ENCODE measurements around the gene KCNN1. TPM values are rescaled to one million over a fixed set of nuclear protein-coding genes. Genes with fewer than 3 reads are reported as not detected.

Gene KCNN1
- total RNA-seq, 4 donors from 2014 or later: not detected

DNA sequence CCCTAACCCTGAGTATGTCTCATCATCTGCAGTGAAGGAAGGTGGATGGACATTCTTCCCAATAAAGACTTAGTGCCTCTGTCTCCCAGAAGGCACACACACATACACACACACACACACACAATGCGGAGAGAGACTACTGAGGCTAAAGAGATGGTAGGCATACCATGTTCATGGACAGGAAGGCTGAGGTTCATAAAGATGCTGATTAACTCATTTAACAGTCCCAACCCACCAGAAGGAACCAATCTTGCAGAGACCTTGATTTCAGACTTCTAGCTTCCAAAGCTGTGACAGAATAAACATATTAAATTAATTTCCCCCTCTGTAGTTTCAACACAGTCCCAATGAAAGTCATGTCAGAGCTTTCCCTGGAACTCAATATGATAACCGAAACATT, 74.1 kb downstream of the KCNN1 start:
- Histone ChIP-seq H3K9me3 (no peaks in the 10 kb centered on the region), H3K4me1 (peaks cover 19 to 20% of the 10 kb centered on the region in 2 donors), H3K36me3 (no peaks in the 10 kb centered on the region), H3K4me3 (no peak overlapping the region), H3K27ac (no peak overlapping the region), H3K27me3 (no peaks in the 10 kb centered on the region)
- TF ChIP-seq POLR2A (IDR thresholded peaks at IDR 0.05): no peak
- TF ChIP-seq, protein P1, sequence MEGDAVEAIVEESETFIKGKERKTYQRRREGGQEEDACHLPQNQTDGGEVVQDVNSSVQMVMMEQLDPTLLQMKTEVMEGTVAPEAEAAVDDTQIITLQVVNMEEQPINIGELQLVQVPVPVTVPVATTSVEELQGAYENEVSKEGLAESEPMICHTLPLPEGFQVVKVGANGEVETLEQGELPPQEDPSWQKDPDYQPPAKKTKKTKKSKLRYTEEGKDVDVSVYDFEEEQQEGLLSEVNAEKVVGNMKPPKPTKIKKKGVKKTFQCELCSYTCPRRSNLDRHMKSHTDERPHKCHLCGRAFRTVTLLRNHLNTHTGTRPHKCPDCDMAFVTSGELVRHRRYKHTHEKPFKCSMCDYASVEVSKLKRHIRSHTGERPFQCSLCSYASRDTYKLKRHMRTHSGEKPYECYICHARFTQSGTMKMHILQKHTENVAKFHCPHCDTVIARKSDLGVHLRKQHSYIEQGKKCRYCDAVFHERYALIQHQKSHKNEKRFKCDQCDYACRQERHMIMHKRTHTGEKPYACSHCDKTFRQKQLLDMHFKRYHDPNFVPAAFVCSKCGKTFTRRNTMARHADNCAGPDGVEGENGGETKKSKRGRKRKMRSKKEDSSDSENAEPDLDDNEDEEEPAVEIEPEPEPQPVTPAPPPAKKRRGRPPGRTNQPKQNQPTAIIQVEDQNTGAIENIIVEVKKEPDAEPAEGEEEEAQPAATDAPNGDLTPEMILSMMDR (IDR thresholded peaks at IDR 0.05 in 4 of 5, conservative IDR thresholded peaks at IDR 0.05 in 1 of 5): no peak
- ATAC-seq (no peak), DNase-seq (no peak)
- in situ Hi-C loops (cut with MboI; ENCODE audit: low sequenced_read_pairs in 4 of 4): loop anchor here in 2 of 4 donors (25.0 kb wide), 1 partner anchor 1579 kb away; the partner anchor contains the start of gene EPS15L1 (in 2 of the 2)
- intact Hi-C loops (cut with DNase I; ENCODE audit: low total_unique reads): no loop called here

- peaks cover 26 to 27% of the 10 kb centered on the region in 2 donors for H3K4me1 ChIP-seq
- no peak for ATAC-seq
- in situ Hi-C loops (cut with MboI; ENCODE audit: low sequenced_read_pairs in 4 of 4) (loop anchor here in 2 of 4 donors (25.0 kb wide), 1 partner anchor 1581 kb away; the partner anchor contains the start of gene EPS15L1 (in 2 of the 2)), intact Hi-C loops (cut with DNase I; ENCODE audit: low total_unique reads) (no loop called here)
- no peaks in the 10 kb centered on the region for H3K36me3 ChIP-seq
- no peak for TF ChIP-seq POLR2A (IDR thresholded peaks at IDR 0.05)
- TF ChIP-seq, protein P1 (IDR thresholded peaks at IDR 0.05 in 4 of 5, conservative IDR thresholded peaks at IDR 0.05 in 1 of 5): no peak
- peak overlapping the region in 3 of 4 donors; percentile 81 to 90 (median 89) for H3K27ac ChIP-seq
- no peak overlapping the region for H3K4me3 ChIP-seq
- H3K27me3 ChIP-seq: no peaks in the 10 kb centered on the region
- no peak for DNase-seq
- H3K9me3 ChIP-seq: no peaks in the 10 kb centered on the region
These were observed 76.8 kb downstream of the KCNN1 start for GRCh38 chr19:18043676-18044075.

DNA sequence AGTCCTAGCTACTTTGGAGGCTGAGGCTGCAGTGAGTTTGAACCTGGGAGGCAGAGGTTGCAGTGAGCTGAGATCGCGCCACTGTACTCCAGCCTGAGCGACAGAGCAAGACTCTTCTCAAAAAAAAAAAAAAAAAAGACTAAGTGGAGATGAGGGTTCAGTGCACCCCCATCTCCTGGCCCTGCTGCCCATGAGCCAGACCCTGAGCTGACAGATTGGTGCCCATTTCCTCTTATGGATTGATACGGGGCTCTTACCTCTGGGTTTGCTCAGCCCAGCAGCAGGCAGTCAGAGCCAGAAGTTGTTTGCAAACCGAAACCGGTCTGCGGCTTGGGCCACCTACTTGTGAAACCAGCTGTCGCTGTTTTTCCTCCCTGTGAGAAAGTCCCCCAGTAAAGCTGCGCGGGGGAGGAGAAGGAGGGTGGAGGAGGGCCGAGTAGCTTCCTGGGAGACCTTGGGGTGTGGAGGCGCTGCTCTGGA, 78.0 kb downstream of the KCNN1 start:
- DNase-seq (peak; percentile 82 to 83), ATAC-seq (peak; percentile 80 to 91)
- no peaks in the 10 kb centered on the region for H3K27me3 ChIP-seq
- H3K4me1 ChIP-seq: peaks cover 35 to 39% of the 10 kb centered on the region in 2 donors
- in situ Hi-C loops (cut with MboI; ENCODE audit: low sequenced_read_pairs in 4 of 4) (loop anchor here in 2 of 4 donors (25.0 kb wide), 1 partner anchor 1583 kb away; the partner anchor contains the start of gene EPS15L1 (in 2 of the 2)), intact Hi-C loops (cut with DNase I; ENCODE audit: low total_unique reads) (no loop called here)
- peak overlapping the region; percentile 40 to 62 (median 54) for H3K4me3 ChIP-seq
- H3K36me3 ChIP-seq: no peaks in the 10 kb centered on the region
- H3K27ac ChIP-seq: peak overlapping the region; percentile 81 to 91 (median 90)
- no peaks in the 10 kb centered on the region for H3K9me3 ChIP-seq
- TF ChIP-seq POLR2A (IDR thresholded peaks at IDR 0.05): peak; percentile 33 to 81
- TF ChIP-seq, protein P1 (IDR thresholded peaks at IDR 0.05 in 4 of 5, conservative IDR thresholded peaks at IDR 0.05 in 1 of 5): no peak

GRCh38 chr19:18045307-18046050, 78.6 kb downstream of the KCNN1 start:
- Histone ChIP-seq H3K27ac (peak overlapping the region; percentile 81 to 91 (median 90)), H3K9me3 (no peaks in the 10 kb centered on the region), H3K4me3 (peak overlapping the region; percentile 40 to 62 (median 54)), H3K27me3 (no peaks in the 10 kb centered on the region), H3K36me3 (no peaks in the 10 kb centered on the region), H3K4me1 (peaks cover 38 to 44% of the 10 kb centered on the region in 2 donors)
- ATAC-seq (peak in 1 of 2 donors; percentile 1), DNase-seq (no peak)
- intact Hi-C loops (cut with DNase I; ENCODE audit: low total_unique reads) (no loop called here), in situ Hi-C loops (cut with MboI; ENCODE audit: low sequenced_read_pairs in 4 of 4) (loop anchor here in 2 of 4 donors (25.0 kb wide), 1 partner anchor 1583 kb away; the partner anchor contains the start of gene EPS15L1 (in 2 of the 2))
- no peak for TF ChIP-seq POLR2A (IDR thresholded peaks at IDR 0.05)
- TF ChIP-seq, protein P1 (IDR thresholded peaks at IDR 0.05 in 4 of 5, conservative IDR thresholded peaks at IDR 0.05 in 1 of 5): no peak
